ENCODE results near the gene ACTL7B. TPM values are rescaled to one million over a fixed set of nuclear protein-coding genes. Genes with fewer than 3 reads are reported as not detected.
"Not testable (repeated sequence)": the region's sequence is repeated elsewhere in the genome, so short reads cannot be mapped to it uniquely, and the experiment has no call there.

The ACTL7B gene
- polyA plus RNA-seq, 3 donors, result not detected

GRCh38 chr9:108845947-108846346 is 9.8 kb downstream of the ACTL7B start:
- DNase-seq (ENCODE audit: low read depth in 3 of 3, low spot score in 2 of 3), result no peak

DNA sequence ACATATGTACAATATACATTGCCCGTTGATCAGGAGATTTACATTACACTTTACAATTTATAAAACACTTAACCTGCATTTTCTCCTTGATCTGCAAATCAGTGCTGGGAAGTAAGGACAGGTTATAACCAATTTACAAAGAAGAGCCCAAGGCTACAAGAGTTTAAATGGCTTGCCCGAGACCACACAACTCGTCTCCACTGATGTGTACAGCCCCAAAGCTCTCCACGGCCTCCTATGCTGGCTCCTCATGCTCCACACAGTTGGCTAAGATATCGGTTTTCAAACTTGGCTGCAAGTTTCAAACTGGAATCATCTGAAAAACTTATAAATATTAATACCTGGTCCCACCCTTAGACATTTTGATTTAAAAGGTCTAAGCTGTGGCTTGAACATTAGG is 10.3 kb downstream of the ACTL7B start:
- DNase-seq (ENCODE audit: low read depth in 3 of 3, low spot score in 2 of 3), result no peak

DNA sequence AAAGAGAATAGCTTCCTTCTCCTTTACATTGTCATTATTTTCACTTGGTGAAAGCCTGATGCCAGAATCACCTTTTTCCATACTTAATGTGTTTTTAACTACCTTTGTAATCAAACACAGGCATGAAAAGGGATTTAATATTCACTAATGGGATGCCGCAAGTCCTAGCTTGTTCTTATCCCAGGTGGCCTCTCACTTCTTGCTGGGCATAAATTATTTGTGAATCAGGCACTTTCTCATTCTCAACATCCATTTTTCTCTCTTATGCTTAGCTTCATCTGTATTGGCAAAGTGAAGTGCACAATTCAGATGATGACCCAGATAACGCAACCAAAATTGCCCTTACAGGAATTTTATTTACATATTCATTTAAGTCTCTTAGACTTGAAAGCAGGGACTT is 10.9 kb downstream of the ACTL7B start:
- DNase-seq (ENCODE audit: low read depth in 3 of 3, low spot score in 2 of 3), result no peak

- DNase-seq (ENCODE audit: low read depth in 3 of 3, low spot score in 2 of 3), result no peak
Measured at GRCh38 chr9:108844391-108844790, 11.4 kb downstream of the ACTL7B start.

- peak in 1 of 3 donors; percentile 2 for DNase-seq (ENCODE audit: low read depth in 3 of 3, low spot score in 2 of 3)
Measured at GRCh38 chr9:108842610-108843295, 13.0 kb downstream of the ACTL7B start.

GRCh38 chr9:108839561-108839960 is 16.2 kb downstream of the ACTL7B start:
- DNase-seq (ENCODE audit: low read depth in 3 of 3, low spot score in 2 of 3), result not testable (repeated sequence)

GRCh38 chr9:108838017-108838416 is 17.8 kb downstream of the ACTL7B start:
- DNase-seq (ENCODE audit: low read depth in 3 of 3, low spot score in 2 of 3), result no peak

GRCh38 chr9:108837530-108837929 is 18.3 kb downstream of the ACTL7B start:
- no peak for DNase-seq (ENCODE audit: low read depth in 3 of 3, low spot score in 2 of 3)

DNA sequence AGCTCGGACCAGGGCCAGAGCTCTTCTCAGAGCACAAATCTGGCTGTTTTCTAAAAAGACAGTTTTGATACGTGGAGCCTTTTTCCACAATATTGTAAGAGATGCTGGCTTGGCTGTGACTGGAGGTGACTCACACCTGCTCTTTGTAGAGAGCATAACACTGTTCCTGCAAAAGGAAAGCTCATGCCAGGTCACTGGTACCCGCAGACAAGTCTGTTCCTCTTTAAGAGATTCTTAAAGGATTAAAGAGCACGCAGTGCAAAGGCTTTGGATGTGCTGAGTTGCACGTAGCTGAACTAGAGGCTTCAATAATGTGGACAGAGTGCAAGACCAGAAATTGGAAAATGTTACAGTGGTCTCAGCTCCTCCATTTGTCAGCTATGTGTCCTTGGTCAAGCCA is 19.0 kb downstream of the ACTL7B start:
- DNase-seq (ENCODE audit: low read depth in 3 of 3, low spot score in 2 of 3), result no peak

- no peak for DNase-seq (ENCODE audit: low read depth in 3 of 3, low spot score in 2 of 3)
Measured at GRCh38 chr9:108836319-108836718, 19.5 kb downstream of the ACTL7B start.

DNA sequence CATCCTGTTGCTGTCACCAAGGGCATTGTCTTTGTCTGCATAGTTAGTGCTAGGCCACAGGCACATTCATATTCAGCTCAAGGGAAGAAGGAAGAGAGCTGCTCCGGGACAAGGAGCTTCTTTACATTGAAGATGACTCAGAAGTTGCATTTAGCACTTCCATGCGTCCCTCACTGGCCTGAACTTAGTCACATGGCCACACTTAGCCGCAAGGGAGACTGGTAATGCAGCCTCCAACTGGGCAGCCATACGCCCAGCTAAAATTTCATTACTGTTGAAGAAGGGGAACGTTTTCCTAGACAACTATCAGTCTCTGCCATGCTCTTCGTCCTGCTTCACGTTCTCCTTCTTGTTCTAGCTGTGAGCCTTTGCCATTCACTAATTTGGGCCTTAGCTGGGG is 20.0 kb downstream of the ACTL7B start:
- DNase-seq (ENCODE audit: low read depth in 3 of 3, low spot score in 2 of 3), result no peak

DNA sequence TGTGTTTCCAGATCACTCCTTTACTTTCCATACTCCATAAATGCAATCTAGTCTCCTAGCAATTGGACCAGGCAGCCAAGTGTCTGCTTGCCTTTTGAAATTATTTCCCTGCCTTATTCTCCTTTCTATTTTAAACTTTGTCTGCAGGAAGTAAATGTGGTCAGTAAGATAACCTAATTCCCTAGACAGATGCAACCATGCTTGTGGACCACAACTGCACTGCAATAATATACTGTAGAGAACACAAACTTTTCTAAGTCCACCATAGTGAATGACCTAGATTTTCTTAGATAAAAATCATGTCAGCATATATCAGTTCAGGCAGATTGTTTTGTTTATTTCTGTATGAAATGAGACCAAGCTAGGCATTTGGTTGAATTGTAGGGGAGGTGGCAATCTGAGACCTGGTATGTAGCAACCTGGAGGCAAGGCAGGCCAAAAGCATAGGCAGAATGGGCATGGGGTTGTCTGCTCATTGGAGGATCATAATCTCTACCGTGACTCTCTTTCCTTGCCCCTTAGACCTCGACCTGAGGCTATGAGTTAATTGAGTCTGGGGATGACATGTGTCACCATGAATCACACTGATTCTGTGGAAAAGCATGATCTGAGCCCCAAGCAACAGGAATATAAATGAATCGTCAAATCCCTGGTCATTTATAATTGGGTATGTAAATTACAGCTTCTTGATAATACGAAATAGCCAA is 20.7 kb downstream of the ACTL7B start:
- no peak for DNase-seq (ENCODE audit: low read depth in 3 of 3, low spot score in 2 of 3)

GRCh38 chr9:108832179-108832500 is 23.6 kb downstream of the ACTL7B start:
- DNase-seq (ENCODE audit: low read depth in 3 of 3, low spot score in 2 of 3), result no peak

- no peak for DNase-seq (ENCODE audit: low read depth in 3 of 3, low spot score in 2 of 3)
Measured at GRCh38 chr9:108831496-108832178, 24.1 kb downstream of the ACTL7B start.

GRCh38 chr9:108830272-108830671 is 25.5 kb downstream of the ACTL7B start:
- DNase-seq (ENCODE audit: low read depth in 3 of 3, low spot score in 2 of 3), result no peak

GRCh38 chr9:108823829-108824228 is 32.0 kb downstream of the ACTL7B start:
- DNase-seq (ENCODE audit: low read depth in 3 of 3, low spot score in 2 of 3), result no peak

GRCh38 chr9:108816037-108816436 is 39.7 kb downstream of the ACTL7B start:
- no peak for DNase-seq (ENCODE audit: low read depth in 3 of 3, low spot score in 2 of 3)

GRCh38 chr9:108815156-108815555 is 40.6 kb downstream of the ACTL7B start:
- no peak for DNase-seq (ENCODE audit: low read depth in 3 of 3, low spot score in 2 of 3)

GRCh38 chr9:108813951-108814601 is 41.7 kb downstream of the ACTL7B start:
- DNase-seq (ENCODE audit: low read depth in 3 of 3, low spot score in 2 of 3), result no peak

- peak in 1 of 3 donors; percentile 18 for DNase-seq (ENCODE audit: low read depth in 3 of 3, low spot score in 2 of 3)
Measured at GRCh38 chr9:108812396-108813025, 43.3 kb downstream of the ACTL7B start.

DNA sequence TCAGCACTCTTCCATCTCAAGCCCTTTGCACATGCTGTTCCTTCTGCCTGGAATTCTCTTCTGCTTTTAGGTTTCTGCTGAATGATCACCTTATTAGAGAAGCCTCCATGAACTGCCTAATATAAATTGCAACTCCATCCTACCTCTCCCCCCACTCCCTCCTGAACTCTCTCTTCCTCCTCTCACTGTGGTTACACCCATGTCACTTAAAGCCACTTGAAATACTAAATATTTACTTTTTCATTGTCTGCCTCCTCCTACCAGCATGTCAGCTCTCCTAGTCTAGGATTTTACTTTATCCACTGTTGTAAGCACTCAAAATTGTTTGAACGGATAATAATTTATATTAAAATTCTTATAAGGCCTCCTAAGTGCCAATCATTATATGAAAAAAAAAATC is 43.8 kb downstream of the ACTL7B start:
- no peak for DNase-seq (ENCODE audit: low read depth in 3 of 3, low spot score in 2 of 3)

Measured in right renal cortex interstitium (tissue), 3 donors.